ENCODE results near the gene RCBTB2.

RCBTB2 gene

GRCh38 chr13:48561466-48562235 is 28.8 kb upstream of the RCBTB2 start:
- TF ChIP-seq CTCF (IDR thresholded peaks at IDR 0.05; ENCODE audit: low read depth, low read length): no peak
- no peak overlapping the region for H3K4me3 ChIP-seq (ENCODE audit: low read depth, low read length)

GRCh38 chr13:48560657-48561337 is 27.9 kb upstream of the RCBTB2 start:
- TF ChIP-seq CTCF (IDR thresholded peaks at IDR 0.05; ENCODE audit: low read depth, low read length): no peak
- H3K4me3 ChIP-seq (ENCODE audit: low read depth, low read length): no peak overlapping the region

GRCh38 chr13:48559638-48560320 is 26.9 kb upstream of the RCBTB2 start:
- no peak overlapping the region for H3K4me3 ChIP-seq (ENCODE audit: low read depth, low read length)
- TF ChIP-seq CTCF (IDR thresholded peaks at IDR 0.05; ENCODE audit: low read depth, low read length): no peak

- H3K4me3 ChIP-seq (ENCODE audit: low read depth, low read length): no peak overlapping the region
- TF ChIP-seq CTCF (IDR thresholded peaks at IDR 0.05; ENCODE audit: low read depth, low read length): no peak
Measured at GRCh38 chr13:48556817-48557216, 23.9 kb upstream of the RCBTB2 start.

- no peak overlapping the region for H3K4me3 ChIP-seq (ENCODE audit: low read depth, low read length)
- TF ChIP-seq CTCF (IDR thresholded peaks at IDR 0.05; ENCODE audit: low read depth, low read length): no peak
Measured at GRCh38 chr13:48555441-48555840, 22.6 kb upstream of the RCBTB2 start.

GRCh38 chr13:48551329-48551728 is 18.4 kb upstream of the RCBTB2 start:
- TF ChIP-seq CTCF (IDR thresholded peaks at IDR 0.05; ENCODE audit: low read depth, low read length): no peak
- H3K4me3 ChIP-seq (ENCODE audit: low read depth, low read length): no peak overlapping the region

GRCh38 chr13:48549658-48550057 is 16.8 kb upstream of the RCBTB2 start:
- no peak overlapping the region for H3K4me3 ChIP-seq (ENCODE audit: low read depth, low read length)
- TF ChIP-seq CTCF (IDR thresholded peaks at IDR 0.05; ENCODE audit: low read depth, low read length): no peak
